Tibial artery (tissue), 4 donors: ENCODE results near the gene EDIL3.

Experiments
- DNase-seq, 2 donors: peaks; one replicate each; pipeline ENCODE4 v3.0.0-alpha.2; 2019
- H3K27ac ChIP-seq, 2 donors: fragments of 200-600 bp; sonication (generic) in 1 of 2; 1 replicate in 1 of 2; 2 replicates in 1 of 2; pipeline ENCODE4 v1.5.1; 2018 to 2019; ENCODE audit warnings: mild to moderate bottlenecking in 1 of 2
- H3K27me3 ChIP-seq, 2 donors: fragments of 200-600 bp; sonication (generic) in 1 of 2; one replicate each; pipeline versions ENCODE4 v1.5.1 to v1.6.0; 2016 to 2019
- H3K36me3 ChIP-seq, 3 donors: fragments of 200-600 bp; sonication (generic) in 2 of 3; one replicate each; pipeline ENCODE4 v1.5.1; 2016 to 2019; ENCODE audit warnings: mild to moderate bottlenecking in 2 of 3
- H3K4me1 ChIP-seq, 4 donors: fragments of 200-600 bp; sonication (generic) in 2 of 4; 1 replicate in 3 of 4; 2 replicates in 1 of 4; pipeline ENCODE4 v1.5.1; 2016 to 2019
- H3K4me3 ChIP-seq, 2 donors: fragments of 200-600 bp; sonication (generic) in 1 of 2; 1 replicate in 1 of 2; 2 replicates in 1 of 2; pipeline ENCODE4 v1.5.1; 2018 to 2019; ENCODE audit warnings: mild to moderate bottlenecking in 2 of 2
- H3K9me3 ChIP-seq, 3 donors: fragments of 200-600 bp; sonication (generic) in 1 of 3; one replicate each; pipeline ENCODE4 v1.5.1; 2016 to 2019
- intact Hi-C: fragments of 100-400 bp; cut with DNase I; formaldehyde crosslinking; loops from one replicate; pipeline ENCODE4 v1.15.0; 2023; ENCODE audit warnings: low total_unique reads
- TF ChIP-seq, protein P1 (sequence below), 2 experiments: fragments of 200-600 bp in 1 of 2; fragments of 450-650 bp in 1 of 2; IDR thresholded peaks; one replicate each; pipeline ENCODE4 v1.5.1; 2017 to 2019; ENCODE audit warnings: antibody characterized with exemption in 2 of 2, mild to moderate bottlenecking in 1 of 2, moderate library complexity in 1 of 2

Gene EDIL3

GRCh38 chr5:83931969-83932368, 452.7 kb downstream of the EDIL3 start:
- Histone ChIP-seq H3K36me3 (no peaks in the 10 kb centered on the region), H3K9me3 (no peaks in the 10 kb centered on the region), H3K4me1 (no peaks in the 10 kb centered on the region), H3K27ac (no peak overlapping the region), H3K27me3 (no peaks in the 10 kb centered on the region), H3K4me3 (no peak overlapping the region)
- DNase-seq = no peak
- TF ChIP-seq, protein P1, sequence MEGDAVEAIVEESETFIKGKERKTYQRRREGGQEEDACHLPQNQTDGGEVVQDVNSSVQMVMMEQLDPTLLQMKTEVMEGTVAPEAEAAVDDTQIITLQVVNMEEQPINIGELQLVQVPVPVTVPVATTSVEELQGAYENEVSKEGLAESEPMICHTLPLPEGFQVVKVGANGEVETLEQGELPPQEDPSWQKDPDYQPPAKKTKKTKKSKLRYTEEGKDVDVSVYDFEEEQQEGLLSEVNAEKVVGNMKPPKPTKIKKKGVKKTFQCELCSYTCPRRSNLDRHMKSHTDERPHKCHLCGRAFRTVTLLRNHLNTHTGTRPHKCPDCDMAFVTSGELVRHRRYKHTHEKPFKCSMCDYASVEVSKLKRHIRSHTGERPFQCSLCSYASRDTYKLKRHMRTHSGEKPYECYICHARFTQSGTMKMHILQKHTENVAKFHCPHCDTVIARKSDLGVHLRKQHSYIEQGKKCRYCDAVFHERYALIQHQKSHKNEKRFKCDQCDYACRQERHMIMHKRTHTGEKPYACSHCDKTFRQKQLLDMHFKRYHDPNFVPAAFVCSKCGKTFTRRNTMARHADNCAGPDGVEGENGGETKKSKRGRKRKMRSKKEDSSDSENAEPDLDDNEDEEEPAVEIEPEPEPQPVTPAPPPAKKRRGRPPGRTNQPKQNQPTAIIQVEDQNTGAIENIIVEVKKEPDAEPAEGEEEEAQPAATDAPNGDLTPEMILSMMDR (IDR thresholded peaks at IDR 0.05) = no peak
- intact Hi-C loops = no loop called here

DNA sequence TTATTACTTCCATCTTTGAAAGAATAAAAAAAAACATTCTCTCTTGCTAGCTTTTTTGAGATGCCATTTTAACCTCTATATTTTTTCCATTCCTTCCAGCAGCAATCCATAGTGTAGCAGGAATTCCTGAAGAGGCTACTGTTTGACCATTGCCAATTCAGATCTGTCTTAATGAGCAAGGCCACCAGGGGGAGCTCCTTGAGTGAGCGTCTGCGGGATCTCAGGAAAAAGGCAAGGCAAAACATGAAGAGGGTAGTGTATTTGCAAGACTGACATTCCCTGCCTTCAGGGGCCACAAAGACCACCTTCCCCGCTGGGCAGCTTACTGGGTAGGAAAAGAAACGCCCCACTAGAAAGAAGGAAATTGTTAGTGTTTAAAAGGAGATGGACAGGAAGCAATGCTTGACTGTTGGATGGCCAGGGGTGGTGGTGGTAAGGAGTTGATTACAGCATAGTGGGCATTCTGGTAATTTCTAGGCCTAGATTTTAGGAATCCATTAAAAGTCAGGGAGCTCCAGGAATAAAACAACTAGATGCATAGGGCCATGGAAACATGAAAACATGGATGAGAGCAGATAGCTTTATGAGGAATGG, 457.4 kb downstream of the EDIL3 start:
- no peaks in the 10 kb centered on the region for H3K9me3 ChIP-seq
- H3K4me3 ChIP-seq = no peak overlapping the region
- intact Hi-C loops = no loop called here
- TF ChIP-seq, protein P1 (IDR thresholded peaks at IDR 0.05) = peak; percentile 72 to 73
- H3K36me3 ChIP-seq = no peaks in the 10 kb centered on the region
- H3K27ac ChIP-seq = no peak overlapping the region
- H3K27me3 ChIP-seq = no peaks in the 10 kb centered on the region
- peak; percentile 61 to 76 for DNase-seq
- H3K4me1 ChIP-seq = no peaks in the 10 kb centered on the region

- H3K4me3 ChIP-seq = no peak overlapping the region
- H3K9me3 ChIP-seq = no peaks in the 10 kb centered on the region
- TF ChIP-seq, protein P1 (IDR thresholded peaks at IDR 0.05) = no peak
- no peak for DNase-seq
- no peaks in the 10 kb centered on the region for H3K27me3 ChIP-seq
- no peak overlapping the region for H3K27ac ChIP-seq
- H3K36me3 ChIP-seq = no peaks in the 10 kb centered on the region
- H3K4me1 ChIP-seq = no peaks in the 10 kb centered on the region
- intact Hi-C loops = no loop called here
Observed at GRCh38 chr5:83925955-83926337, 458.7 kb downstream of the EDIL3 start.

DNA sequence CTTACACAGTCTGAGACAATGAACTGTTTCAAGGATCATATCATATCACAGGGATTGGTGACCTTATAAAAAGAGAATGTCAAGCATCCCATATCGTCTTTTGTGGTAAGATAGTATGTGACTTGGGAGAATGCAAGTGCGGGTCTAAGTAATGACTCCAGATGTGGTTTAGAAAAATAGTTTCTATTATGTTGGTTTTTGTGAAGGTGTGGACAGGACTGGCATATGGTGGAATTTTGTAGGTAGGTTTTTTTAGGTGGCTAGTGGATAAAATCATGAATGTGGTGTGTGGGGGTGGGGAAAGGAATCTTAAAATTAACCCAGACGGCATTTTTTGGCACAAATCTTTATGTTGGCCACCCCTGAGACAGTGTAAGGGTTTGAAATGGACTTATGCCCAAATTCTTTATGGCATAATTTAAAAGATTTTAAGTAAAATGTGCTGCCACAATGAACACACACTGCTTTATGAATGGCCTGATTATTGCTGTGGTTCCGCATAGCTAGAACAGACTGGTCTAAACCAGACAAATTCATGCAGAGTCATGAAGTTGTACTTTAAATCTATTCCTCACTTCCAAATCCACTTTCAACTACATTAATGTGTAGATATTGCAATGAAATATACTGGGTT, 459.2 kb downstream of the EDIL3 start:
- H3K36me3 ChIP-seq = no peaks in the 10 kb centered on the region
- TF ChIP-seq, protein P1 (IDR thresholded peaks at IDR 0.05) = no peak
- intact Hi-C loops = no loop called here
- H3K27me3 ChIP-seq = no peaks in the 10 kb centered on the region
- no peaks in the 10 kb centered on the region for H3K9me3 ChIP-seq
- no peak overlapping the region for H3K4me3 ChIP-seq
- H3K4me1 ChIP-seq = no peaks in the 10 kb centered on the region
- no peak for DNase-seq
- no peak overlapping the region for H3K27ac ChIP-seq

- intact Hi-C loops = no loop called here
- H3K36me3 ChIP-seq = no peaks in the 10 kb centered on the region
- H3K4me3 ChIP-seq = no peak overlapping the region
- TF ChIP-seq, protein P1 (IDR thresholded peaks at IDR 0.05) = no peak
- H3K27me3 ChIP-seq = no peaks in the 10 kb centered on the region
- no peaks in the 10 kb centered on the region for H3K9me3 ChIP-seq
- DNase-seq = no peak
- no peaks in the 10 kb centered on the region for H3K4me1 ChIP-seq
- no peak overlapping the region for H3K27ac ChIP-seq
Observed at GRCh38 chr5:83924891-83925290, 459.8 kb downstream of the EDIL3 start.
